OCI-M2 (cell line): ENCODE data around the gene RGS7.

Source experiments
- DNase-seq: peaks from one replicate; lab custom pipeline; 2025; ENCODE audit not compliant: unreplicated experiment; lab: John Stamatoyannopoulos, UW

The RGS7 gene

DNA sequence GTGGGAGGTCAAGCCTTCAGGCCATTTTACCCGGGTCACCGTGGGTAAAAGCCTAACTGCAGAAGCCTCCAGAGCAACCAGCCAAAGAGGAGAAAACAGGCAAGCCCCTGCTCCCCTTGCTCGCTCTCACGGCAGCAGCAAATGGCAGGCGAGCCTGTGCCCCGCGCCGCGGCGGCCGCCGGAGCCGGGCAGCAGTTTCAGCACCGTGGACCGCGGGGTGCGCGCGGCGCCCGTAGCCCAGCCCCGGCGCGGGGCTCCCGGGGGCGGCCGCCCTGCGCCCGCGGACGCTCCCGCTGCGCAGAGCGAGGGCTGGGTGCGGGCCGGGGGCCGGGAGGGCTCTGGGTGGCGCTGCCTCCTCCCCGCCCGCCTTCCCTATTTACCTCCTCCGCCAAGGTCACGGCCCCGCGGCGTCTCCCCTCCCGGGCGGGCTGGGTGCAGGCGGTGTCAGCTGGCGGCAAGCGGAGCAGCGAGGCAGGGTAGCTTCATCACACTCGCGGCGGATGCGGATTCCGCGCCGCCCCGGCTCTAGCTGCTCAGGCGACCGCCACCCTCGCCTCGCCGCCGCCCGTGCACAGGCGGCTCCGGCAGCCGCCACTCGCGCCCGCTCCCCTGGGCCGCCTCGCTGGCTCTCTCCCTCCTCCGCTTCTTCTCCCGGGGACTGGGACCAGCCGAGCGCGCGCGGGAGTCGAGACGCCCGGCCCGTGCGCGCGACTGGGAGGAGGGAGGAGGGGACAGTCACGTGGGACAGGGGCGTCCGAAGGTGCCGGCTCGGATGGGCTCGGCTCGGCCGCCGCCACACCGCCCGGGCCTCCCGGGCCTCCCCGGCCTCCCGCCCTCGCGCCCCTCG is at the start of gene RGS7:
Gene RGS7 (minus strand): TSS at position 687 of the 847 bp plus-strand sequence.
- no peak for DNase-seq

DNA sequence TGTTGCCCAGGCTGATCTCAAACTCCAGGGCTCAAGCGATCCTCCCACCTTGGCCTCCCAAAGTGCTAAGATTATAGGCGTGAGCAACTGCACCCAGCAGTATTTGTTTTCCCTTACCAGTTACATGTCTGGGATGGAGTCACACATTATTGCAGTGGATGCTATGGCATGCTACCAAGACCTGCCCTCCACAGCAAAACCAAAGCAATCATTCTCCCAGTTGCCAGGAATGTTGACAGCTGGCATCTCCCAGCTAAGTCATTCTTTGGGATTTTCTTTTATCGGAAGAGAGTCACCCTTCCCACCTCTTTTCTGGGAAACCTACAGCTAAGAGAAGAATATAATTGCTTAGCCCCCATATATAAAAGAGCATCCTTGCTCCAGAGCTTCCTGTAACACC is 49.4 kb upstream of the RGS7 start:
- DNase-seq, result no peak

DNA sequence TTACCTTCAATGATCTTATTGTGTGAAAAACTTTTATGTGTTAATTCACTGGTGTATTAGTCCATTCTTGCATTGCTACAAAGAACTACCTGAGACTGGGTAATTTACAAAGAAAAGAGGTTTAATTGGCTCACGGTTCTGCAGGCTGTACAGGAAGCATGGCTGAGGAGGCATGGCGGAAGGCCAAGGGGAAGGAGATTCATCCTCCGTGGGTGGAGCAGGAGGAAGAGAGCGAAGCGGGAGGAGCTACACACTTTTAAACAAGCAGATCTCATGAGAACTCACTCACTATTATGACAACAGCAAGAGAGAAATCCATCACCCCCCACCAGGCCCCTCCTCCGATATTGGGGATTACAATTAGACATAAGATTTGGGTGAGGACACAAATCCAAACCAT is 44.2 kb upstream of the RGS7 start:
- DNase-seq, result no peak

DNA sequence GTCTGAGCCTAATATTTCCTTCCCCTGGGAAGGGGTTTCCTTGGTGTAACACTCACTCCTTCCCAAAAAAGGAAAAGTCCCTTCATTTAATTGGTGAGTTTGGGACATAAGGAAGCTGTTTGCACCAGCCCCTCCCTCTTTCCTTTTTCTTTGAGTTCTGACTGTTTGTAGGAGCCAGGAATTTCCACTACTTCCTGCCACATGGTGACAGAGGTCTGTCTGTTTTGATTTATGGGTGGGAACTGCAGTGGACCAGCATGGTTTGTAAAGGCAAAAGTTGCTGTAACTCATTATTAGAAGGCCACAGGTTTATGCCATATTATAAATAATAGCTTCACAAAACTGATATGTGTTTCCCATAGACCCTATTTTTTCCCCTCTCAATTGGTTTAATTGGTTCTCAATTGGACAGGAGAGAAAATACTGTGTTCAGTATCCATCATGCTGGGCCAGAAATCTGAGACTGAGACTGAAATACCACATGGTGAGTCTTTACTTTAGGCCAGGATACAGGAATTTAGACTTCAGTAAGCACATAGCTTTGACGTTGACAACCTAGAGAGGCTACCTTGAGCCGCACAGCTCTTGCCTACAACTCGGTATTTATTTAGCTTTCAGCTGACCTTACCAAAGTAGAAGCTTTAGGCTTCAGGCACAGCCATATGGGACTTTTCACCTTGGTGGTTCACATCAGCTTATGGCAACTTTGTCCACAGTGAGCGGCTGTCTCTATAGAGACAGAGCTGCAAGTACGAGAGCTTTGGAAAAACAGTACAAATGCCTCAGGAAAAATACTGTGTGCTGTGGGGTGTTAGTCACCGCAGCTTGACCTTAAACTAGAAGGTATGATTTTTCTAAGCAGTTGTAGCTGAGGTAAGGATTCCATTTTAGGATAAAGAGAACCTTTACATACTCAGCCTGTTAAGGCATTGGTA is 40.0 kb upstream of the RGS7 start:
- DNase-seq, result no peak

DNA sequence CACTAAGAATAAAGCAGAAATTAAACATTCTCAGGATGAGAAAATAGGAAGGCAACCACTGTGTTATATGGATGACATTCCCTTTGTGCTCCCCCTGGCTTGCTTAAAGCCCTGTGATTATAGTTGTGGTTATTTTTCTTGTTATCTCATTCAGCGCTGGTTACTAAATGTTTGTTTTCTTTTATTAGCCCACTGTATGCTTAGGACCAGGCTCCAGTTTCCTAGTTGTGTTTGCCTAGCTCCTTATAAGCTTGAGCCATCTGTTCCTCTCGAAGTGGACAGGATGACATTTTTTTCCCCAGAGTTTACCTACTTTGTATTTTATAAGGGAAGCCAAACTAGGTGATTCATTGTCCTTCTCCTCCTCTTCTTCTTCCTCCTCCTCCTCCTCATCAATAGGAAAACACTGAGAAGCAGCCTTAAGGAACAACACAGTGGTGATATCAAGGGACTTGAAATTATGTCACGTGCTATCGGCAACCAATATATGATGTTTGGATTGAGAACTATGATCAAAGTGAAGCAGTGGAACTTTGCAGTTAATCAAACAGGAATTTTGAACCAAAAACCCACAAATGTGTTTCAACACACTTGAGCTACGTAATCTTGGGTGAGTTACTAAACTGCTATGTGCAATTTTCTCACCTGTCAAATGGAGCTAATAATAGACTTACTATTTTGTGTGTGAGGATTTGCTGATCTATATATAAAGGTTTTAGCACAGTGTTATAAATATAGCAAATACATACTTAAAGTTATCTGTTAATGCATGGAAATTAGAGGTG is 35.1 kb upstream of the RGS7 start:
- DNase-seq, result no peak

DNA sequence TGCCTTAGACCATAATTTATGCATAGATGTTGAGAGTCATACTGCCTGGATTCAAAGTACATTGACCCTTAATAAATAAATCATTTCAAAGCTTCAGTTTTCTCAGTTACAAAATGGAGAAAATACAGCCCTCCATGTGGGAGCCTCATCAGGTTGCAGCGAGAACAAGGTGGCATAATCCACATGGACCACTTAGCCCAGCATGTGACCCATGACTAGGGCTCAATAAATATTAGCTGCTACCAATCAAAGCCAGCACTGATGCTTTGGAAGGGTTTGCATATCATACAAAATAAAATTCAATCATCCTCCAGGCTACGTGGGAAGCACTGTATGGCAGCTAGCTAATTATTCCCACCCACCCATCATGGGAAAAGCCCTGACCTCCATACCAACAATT is 33.5 kb upstream of the RGS7 start:
- DNase-seq, result no peak

DNA sequence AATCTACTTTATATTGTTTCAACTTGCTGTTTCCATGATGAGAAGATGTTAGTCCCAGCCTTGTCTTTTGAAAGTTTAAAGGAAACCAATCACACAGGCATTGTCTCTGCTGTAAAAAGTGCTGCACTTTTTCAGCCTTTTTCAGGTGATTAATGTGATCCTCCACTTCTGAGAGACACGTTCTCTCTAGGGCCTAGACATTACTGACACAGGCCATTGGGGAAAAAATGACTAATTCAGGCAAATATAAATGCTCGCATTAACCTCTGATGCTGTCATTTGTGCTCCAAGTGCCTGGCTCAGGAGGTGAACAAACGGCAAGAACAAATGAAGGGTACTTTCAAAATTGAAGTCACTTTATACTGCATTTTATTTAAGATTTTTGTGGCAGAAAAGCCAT is 32.4 kb upstream of the RGS7 start:
- DNase-seq, result no peak

DNA sequence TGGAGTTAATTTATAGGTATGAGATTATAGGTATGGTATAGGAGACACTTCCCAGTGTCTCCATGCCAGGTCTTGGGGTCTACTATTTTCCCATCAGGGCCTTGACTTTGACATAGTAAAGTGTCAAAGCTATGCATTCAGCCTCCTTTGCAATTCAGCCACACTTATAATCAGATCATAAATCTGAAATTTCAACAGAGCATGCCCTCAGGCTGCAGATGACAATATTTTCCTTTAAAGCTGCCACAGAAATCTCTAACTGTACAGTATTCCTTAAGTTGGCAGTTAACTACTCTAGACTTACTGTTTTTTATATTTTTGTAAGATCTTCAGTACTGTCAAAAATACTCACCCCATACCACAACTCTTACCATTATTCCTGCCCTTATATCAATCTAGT is 30.2 kb upstream of the RGS7 start:
- DNase-seq, result no peak

DNA sequence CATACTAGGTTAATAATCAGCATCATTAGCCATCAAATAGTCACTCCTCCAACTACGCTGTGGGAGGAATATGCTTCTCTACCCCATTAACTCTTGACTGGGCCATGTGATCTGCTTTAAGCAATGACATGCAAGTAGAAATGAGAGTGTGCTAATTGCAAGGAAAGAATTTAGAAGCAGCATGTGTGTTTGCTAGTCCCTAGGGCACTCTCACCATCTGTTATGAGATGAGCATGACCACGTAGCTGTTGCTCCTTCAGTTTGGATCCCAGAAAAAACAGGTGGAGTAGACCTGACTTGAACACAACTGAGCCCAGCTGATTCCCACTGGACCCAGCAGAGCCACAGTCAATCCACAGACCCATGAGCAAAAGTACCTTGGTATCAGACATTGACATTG is 19.7 kb upstream of the RGS7 start:
- DNase-seq, result no peak

DNA sequence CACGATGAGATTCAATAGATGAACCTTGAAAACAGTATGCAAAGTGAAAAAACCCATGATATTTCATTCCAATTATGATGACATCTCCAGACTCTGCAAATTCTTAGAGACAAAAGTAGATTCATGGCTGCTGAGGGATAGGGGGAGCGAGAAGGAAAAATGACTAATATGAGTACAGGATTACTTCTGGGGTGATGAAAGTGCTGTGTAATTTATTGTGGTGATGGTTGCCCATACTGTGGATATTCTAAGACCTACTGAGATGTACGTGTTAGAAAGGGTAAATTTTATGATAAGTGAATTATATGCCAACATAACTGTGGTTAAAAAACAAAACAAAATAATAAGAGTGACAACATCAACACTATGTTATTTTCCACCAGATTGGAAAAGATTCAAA is 18.9 kb upstream of the RGS7 start:
- DNase-seq, result no peak

DNA sequence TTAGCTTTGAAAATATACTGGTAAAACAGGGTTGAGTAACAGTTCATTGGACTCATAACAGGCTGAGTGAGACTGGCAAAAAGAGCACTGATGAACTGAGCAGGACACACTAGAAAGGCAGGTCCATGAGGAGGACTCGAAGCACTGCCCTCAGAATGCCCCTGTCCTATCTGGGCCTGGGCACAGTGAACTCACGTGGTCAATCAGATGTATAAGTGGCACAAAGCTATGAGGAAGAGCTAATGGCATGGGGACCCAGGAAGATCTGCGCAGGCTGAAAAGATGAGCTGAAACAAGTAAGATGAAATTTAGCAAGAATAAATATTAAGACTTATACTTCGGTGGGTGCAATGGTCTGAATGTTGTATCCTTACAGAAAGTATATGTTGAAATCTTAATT is 9.2 kb upstream of the RGS7 start:
- no peak for DNase-seq

DNA sequence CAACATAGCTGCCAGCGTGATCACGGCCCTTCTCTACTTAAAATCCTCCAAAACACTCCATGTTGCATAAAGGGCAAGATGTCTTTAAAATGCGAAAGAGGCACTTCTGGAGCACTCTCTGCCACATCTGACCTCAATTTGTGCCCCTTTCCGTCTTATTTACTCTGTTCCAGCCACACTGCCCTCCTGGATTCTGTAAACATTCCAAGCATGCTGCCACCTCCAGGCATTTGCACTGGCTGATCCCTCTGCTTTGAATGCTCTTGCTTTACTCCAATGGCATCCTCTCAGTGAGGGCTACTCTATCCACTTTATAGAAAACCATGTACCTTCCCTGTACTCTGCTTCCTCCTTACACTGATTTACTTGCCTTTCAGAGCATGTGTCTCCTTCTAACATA is 5.3 kb upstream of the RGS7 start:
- no peak for DNase-seq

DNA sequence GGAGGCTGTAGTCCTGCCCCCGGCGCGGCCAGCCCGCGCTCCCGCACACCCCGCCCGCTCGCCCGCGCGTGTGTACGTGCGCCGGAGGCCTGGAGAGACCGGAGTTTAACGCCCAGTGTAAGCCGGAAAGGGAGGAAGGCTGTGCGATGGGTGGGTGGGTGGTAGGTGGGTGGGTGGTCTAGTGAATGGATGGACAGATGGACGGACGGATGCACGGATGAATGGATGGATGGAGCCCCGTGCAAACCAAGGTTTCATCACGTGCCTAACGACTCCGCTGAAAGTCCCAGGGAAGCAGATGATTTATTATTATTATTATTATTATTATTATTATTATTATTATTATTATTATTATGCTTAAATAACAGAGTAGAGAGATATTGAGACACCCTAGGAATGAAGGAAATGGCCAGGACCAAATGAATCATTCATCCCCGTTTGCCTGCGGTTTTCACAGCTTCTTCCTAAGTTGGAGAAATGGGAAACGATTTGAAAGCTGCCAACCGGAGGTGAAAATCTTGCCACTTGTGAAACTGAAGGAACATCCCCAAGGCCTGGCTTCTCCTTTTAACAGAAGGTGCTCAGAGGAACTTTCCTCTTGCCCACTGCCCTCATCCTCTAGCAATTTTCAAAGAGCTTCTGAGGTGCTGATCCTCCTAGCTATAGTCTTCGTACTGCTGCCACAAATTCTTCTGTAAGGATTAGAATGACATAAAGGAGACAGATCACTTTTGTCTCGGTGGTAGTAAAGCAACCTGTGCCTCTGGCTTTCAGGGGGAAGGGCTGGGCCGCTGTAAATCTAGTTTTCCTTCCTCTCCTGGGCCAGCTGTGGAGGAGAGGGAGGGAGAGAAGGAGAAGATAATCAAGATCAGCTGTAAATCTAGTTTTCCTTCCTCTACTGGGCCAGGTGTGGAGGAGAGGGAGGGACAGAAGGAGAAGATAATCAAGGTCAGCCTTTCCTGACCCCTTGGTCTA is 648 bp upstream of the RGS7 start:
- DNase-seq, result no peak

DNA sequence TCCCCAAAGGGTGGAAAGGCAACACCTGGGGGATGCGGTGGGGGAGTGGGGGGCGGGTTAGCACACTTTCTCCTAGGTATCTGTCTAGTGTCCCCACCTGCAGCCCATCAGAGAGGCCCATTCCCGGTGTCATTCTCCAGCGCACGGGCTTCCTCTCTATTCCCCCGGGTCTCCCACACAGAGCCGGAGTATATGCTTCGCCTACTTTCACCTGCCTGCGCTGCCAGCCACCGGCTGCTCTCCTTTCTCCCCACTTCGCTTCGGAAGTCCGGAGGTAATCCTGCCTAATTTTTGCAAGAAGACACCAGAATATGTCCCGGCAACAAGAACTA is 852 bp downstream of the RGS7 start:
- no peak for DNase-seq

DNA sequence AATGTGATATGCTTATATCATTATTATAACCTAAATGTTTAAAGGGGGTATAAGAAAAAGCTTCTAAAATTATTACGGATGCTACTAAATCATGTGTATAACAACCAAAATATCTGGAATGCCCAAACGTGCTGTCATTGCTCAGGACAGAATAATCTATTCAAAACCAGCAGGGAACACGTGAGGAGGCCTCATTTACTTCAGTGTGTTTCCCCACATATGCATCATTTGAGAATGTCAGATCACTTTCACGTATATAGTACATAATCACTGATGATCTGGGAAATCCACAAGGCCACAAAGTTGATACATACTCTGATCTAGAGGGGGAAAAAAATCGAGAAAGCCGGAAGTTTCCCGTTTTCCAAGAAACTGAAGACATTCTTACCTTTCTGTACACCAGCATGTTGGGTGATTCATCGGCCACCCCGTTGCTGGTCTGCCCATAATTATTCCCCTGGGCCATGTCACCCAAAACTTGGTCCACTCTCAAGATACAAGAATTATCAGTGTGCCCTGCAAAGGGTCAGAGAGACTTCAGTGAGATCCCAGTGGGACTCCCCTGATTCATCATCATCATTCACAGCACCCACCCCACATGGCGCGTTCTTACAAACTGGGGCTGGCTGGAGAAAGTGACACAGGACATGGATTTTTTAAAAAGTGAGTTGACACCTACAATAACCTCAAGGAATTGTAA is 1.5 kb downstream of the RGS7 start:
- no peak for DNase-seq

DNA sequence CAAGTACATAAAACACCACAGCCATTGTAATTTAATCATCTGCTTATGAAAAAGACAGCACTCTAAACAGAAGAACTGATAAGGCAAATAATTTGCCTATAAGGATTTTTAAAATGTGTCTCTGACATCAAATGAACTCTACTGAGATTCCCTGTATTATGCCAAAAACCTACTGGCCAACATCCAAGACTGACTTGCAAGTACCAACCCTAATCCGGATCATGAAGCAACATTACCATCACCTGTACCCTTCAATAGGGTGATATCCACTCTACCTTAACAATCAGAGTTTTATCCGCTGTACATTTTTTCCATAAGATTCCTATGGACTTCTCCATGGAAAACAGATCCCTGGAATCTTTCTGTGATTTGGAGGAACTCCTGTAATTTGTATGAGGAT is 4.6 kb downstream of the RGS7 start:
- DNase-seq, result no peak

DNA sequence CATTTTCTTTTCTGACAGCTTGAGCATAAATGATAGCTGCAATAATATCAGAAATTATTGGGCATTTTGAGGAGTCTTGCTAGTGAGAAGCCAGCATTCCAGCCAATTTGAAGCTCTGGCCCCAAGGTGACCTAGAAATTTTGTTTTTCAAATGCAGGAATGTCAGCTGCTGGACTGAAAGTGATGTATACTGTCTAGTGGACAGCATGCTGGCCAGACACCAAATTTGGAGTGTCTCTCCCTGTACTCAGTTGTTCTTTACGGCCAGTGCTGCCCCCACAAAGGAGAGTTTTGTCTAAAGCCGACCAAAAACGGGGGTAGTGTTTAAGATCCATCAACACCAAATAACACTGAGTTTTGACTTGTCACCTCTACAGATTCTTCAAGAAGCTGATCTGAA is 5.2 kb downstream of the RGS7 start:
- DNase-seq, result no peak

DNA sequence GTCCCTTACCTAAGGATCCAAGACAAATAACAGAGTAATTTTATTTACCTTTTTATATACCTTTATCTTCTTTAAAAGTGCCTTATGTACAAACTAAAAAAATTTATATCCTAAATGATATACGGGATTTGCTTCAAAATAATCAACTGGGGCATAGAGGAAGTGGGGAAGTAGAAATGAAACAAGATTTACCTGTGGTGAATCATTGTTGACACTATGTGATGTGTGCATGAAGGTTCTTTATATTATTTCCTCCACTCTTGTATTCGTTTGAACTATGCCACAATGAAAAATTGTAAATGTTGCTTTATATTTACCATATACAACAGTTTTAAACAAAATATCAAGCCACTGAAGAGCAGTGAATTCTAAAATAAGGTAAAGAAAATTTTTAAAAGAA is 13.0 kb downstream of the RGS7 start:
- DNase-seq, result no peak

DNA sequence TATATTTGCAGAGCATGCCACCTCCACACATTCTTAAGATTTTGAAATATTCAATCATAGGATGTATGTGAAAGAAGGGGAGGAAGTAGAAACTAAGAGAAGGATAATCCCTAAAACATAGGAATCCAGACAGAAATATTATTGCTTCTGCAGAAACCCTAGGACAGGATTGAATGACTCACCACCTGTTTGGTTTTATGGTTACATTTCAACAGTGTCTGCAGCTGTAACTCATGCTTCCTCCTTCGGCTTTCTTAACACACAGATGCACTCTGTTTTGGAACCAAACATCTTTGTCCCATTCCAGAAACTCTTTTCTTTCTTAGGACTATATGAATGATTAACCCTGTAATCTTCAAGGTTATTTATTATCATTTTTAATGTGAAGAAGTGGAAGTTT is 20.7 kb downstream of the RGS7 start:
- no peak for DNase-seq

DNA sequence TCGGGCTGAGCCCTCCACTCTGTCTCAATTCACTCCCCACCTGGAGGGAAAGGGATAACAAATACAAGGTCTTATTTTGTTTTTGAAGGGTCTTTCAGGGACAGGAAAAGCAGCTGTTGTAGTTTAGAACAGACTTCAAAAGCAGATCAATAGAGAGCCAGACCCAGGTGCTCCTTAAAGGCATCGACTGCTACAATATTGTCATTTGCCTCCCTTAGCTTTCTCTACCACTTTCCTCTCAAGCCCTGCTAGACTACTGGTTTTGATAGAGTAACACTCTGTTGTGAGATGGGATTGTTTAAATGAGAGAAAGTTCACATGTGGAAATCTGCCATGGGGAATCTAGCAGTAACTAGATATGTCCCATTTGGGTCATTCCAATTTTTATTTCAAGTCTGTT is 24.0 kb downstream of the RGS7 start:
- no peak for DNase-seq
